GM12873 (cell line): ENCODE data around the gene PRPF31.

Source experiments
- CTCF ChIP-seq: IDR thresholded peaks from 2 replicates; pipeline ENCODE4 v1.5.1; 2012; ENCODE audit warnings: low read depth, mild to moderate bottlenecking, moderate library complexity, low read length, control low read depth; ENCODE audit not compliant: insufficient read depth; ENCODE audit errors: missing control alignments

The PRPF31 gene

GRCh38 chr19:54115109-54116063, at the start of gene PRPF31, which contains the start of gene TFPT:
PRPF31 (plus strand) TSS chr19:54115754; CDS start chr19:54118279, 2,525 bp downstream.
TFPT (minus strand) TSS chr19:54115657; CDS start chr19:54115269, 388 bp downstream.
- no peak for TF ChIP-seq CTCF

- TF ChIP-seq CTCF, result no peak
Measured at GRCh38 chr19:54069470-54069869, 46.1 kb upstream of the PRPF31 start.

GRCh38 chr19:54073829-54074228, 41.7 kb upstream of the PRPF31 start:
- no peak for TF ChIP-seq CTCF

- no peak for TF ChIP-seq CTCF
Measured at GRCh38 chr19:54074851-54075250, 40.7 kb upstream of the PRPF31 start.

- no peak for TF ChIP-seq CTCF
Measured at GRCh38 chr19:54077334-54077733, 38.2 kb upstream of the PRPF31 start.

- no peak for TF ChIP-seq CTCF
Measured at GRCh38 chr19:54081032-54081431, 34.5 kb upstream of the PRPF31 start, which contains the start of gene TARM1. TARM1 (minus strand) TSS chr19:54081365; CDS start chr19:54081340, 25 bp downstream.

- no peak for TF ChIP-seq CTCF
Measured at GRCh38 chr19:54084410-54084809, 31.1 kb upstream of the PRPF31 start.
